RPMI8226 (cell line): ENCODE measurements around the gene PXK.

Experiments used
- DNase-seq: peaks from one replicate; pipeline ENCODE4 v3.0.0-alpha.2; 2015

Gene PXK

DNA sequence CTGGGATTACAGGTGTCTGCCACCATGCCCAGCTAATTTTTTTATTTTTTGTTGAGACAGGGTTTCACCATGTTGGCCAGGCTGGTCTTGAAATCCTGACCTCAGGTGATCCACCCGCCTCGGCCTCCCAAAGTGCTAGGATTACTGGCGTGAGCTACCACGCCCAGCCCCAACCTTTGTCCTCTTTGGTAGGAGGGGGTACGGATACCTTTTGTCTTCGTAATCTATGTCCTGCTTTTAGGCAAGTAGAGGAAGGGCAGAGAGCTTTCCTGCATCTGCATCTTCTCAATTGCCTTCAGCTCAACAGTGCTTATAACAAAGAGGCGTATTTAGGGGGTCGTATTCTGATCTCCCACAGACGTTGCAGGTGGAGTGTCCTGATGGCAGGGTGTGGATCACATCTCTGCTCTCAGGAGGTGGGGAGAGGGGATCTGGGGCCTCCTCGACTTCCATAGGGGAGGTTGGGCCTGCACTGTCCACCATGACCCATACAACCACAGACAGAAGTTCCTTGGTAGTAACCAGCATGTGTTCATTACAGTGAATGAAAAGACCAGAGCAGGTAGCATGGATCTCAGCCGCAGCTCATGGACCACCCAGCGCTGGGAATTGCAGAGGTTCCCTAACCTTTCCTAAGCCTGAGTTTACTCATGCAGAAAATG lies 137.8 kb downstream of the PXK start:
- DNase-seq = no peak

DNA sequence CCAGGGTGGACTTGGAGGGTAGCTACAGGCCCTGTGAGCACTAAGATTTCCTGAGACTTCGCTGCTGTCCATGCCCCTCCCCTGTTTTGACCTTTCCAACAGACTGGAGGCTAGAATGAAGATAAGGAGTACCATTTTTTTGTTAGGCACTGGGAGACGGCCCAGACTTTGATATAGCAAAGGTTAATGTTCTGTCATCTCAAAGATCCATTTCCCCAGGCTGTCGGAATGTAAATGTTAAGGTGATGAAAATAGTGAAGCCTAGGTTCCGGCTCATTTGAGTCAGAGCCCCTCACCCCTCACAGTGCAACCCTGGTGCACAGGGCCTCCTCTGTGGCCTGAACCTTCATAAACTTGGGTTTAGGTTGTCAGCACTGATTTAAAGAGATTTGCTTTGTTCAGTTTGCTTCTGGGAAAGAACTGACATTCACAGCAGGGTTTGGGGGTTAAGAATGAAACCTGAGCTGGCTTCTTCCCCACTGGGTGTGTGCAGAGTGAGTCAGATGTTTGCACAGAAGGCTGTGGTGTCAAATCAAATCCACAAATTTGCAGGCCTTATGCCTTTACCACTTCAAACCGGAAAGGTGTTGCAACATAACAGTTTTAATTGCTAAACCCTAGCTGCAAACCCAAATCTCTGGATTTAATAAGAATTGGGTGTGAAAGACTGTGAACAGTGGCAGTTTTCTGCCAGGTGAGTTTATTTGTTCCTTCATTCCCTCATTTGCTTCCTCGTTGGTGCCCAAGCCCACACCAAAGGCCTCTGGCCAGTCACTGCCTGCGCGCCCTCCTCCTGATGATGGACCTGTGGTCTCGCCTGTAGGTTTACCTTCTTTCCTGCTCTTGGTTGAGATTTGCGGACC lies 138.6 kb downstream of the PXK start:
- DNase-seq = peak; percentile 58

DNA sequence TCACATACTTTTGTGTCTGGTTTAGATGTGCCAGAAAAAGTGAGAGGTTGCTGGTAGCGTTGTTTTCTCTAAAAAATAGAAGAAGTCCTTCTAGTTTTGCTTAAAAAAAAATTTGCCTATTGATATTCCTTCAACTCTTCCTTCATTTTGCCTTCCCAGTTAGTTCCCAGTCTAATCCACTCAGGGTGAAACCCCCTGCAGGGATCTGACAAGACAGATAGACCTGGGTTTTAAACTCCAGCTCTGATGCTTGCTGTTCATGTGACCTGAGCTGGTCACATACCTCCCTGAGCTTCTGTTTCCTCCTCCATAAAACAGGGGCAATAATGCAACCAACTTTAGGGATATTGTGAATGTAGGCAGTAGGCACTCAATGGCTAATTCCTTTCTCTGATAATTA lies 140.6 kb downstream of the PXK start:
- DNase-seq = no peak

DNA sequence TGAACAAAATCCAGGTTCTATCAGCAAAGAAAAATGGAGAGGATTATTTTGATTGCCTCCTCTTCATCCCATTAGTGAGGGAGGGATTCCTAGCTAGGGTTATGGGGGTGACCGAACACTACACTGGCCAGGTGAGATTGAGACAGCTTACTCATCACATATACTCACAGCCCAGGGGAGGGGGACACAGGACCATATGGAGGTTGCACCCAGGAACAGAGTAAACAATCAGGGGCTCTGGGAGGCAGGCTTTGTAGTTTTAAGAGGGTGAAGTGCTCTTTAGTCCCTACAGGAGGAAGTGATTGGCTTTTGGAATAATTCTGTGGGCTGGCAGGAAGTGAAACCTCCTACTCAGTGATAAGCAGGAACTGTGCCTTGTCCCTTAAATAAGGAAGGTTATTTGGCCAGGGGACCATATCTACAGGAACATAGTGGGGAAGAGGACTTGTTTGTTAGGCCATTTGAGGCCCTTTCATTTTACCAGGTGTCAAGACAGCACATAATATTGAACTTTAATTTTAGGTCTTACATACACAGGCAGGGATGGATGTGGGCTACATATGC lies 141.7 kb downstream of the PXK start:
- DNase-seq = peak; percentile 20

DNA sequence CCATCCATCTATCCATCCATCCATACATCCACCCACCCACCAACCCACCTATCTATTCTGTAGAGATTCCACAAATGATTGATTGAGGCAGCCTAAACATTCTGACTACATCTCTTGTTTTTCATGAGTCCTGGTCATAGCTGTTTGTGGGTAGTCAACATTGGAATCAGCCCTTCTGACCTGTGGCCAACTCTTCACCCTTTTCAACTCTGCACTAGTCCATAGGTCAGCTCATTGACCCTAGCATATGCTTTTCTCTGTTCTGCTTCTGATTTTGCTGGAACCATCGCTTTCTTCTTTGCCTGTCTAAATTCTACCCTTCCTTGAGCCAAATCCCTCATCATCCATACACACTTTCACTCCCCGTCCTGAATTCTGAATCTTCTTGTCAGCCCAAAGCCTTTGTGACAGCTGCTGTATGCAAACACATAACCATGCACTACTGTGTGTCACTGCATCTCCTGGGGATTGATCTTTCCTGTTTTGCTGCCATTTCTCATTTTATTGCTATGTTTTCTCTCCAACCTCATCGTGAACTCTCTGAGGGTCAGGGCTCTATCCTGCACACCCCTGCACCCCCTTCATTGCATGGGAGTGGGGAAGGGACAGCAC lies 142.4 kb downstream of the PXK start:
- DNase-seq = no peak
